NCI-H146 (cell line): ENCODE data around the gene PALD1.
A peak's percentile ranks its signal among the peaks of the same experiment; 100 is the strongest.
"Not testable (repeated sequence)": the region's sequence is repeated elsewhere in the genome, so short reads cannot be mapped to it uniquely, and the experiment has no call there.

Experiments used
- DNase-seq: peaks from one replicate; lab custom pipeline; 2025; lab: John Stamatoyannopoulos, UW

The PALD1 gene

GRCh38 chr10:70573599-70574506, 95.3 kb downstream of the PALD1 start:
- DNase-seq = no peak

- no peak for DNase-seq
Observed at GRCh38 chr10:70575486-70575873, 96.9 kb downstream of the PALD1 start.

GRCh38 chr10:70575874-70576802, 97.6 kb downstream of the PALD1 start:
- DNase-seq = peak; percentile 51

GRCh38 chr10:70576803-70577517, 98.4 kb downstream of the PALD1 start:
- DNase-seq = no peak

GRCh38 chr10:70578371-70578947, 99.9 kb downstream of the PALD1 start:
- DNase-seq = no peak

GRCh38 chr10:70579234-70580002, 100.9 kb downstream of the PALD1 start:
- no peak for DNase-seq

- DNase-seq = not testable (repeated sequence)
Observed at GRCh38 chr10:70581176-70581575, 102.6 kb downstream of the PALD1 start.

GRCh38 chr10:70582793-70583668, 104.5 kb downstream of the PALD1 start:
- DNase-seq = no peak

- DNase-seq = no peak
Observed at GRCh38 chr10:70583669-70584037, 105.1 kb downstream of the PALD1 start.

- peak; percentile 36 for DNase-seq
Observed at GRCh38 chr10:70584366-70584765, 105.8 kb downstream of the PALD1 start.

- peak; percentile 87 for DNase-seq
Observed at GRCh38 chr10:70584909-70585544, 106.5 kb downstream of the PALD1 start.

GRCh38 chr10:70585578-70586169, 107.1 kb downstream of the PALD1 start:
- DNase-seq = no peak

- DNase-seq = no peak
Observed at GRCh38 chr10:70586348-70586930, 107.9 kb downstream of the PALD1 start.

- DNase-seq = no peak
Observed at GRCh38 chr10:70587045-70587658, 108.6 kb downstream of the PALD1 start.

GRCh38 chr10:70588255-70588654, 109.7 kb downstream of the PALD1 start:
- DNase-seq = no peak

GRCh38 chr10:70588859-70589570, 110.4 kb downstream of the PALD1 start:
- DNase-seq = no peak
